GM19099 (cell line): ENCODE results near the gene CFAP53.

ENCODE experiments used
- POLR2A ChIP-seq: IDR thresholded peaks from 3 replicates; pipeline ENCODE4 v1.6.1; 2011; ENCODE audit warnings: low read depth; ENCODE audit not compliant: insufficient read length; ENCODE audit errors: extremely low read depth

CFAP53 gene

DNA sequence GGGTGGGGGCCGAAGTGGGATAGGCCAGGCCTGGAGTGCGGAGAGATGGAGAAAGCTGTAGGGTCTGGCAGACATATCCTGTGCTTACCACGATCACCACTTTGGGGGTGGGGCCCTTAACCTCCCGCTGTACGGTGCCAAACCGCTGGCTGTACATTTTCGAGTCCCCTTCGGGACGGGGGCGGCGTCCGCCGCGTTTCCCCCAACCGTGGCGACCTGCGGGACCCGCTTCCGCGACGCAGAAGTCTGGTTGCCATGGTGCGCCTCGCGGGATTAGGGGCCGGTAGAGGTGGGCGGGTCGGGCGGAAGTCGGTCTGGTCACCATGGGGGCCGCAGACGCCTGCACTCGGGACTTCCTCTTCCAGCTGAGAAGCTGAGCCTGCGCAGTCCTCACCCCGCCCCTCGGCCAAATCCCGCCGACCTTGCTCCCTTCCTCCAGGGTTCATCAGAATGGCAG lies at the start of gene CFAP53:
Gene CFAP53 (minus strand): TSS at position 248 of the 457 bp plus-strand sequence. CDS start 91 bp downstream, at position 157.
- TF ChIP-seq POLR2A, result no peak

DNA sequence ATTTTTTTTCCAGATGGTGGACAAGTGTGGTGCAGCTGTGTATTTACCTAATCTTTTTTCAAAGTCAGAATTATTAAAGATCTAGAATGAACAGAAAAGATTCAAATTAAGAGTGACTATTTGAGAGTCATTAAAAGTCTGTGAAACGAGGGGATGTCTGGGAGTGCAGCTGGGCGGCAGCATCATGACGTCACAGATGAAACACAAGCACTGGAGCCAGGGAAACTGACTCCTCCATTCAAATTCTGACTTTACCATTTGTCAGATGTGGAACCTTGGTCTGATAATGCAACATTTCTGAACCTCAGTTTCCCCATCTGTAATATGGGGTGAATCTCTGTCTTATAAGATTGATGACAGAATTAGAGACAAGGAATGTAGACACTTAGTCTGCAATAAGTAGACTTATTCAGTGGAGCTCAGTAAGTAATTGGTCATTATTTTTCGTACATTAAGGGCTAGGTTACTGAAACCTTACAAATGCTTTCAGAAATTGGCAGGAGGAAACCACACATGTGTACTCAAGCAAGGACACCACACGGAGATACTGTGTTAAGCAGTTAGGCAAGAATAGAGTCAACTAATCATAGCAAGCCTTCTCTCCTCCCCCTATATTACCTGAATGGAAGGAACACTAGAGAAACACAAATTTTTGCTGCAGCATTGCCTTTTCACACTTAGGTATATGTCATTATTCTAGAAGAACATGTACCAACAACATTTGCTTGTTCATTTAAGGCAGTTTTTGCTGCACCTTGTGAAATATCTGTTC lies 49.0 kb upstream of the CFAP53 start:
- TF ChIP-seq POLR2A, result no peak

- no peak for TF ChIP-seq POLR2A
Measured at GRCh38 chr18:50313873-50314460, 47.7 kb upstream of the CFAP53 start.

DNA sequence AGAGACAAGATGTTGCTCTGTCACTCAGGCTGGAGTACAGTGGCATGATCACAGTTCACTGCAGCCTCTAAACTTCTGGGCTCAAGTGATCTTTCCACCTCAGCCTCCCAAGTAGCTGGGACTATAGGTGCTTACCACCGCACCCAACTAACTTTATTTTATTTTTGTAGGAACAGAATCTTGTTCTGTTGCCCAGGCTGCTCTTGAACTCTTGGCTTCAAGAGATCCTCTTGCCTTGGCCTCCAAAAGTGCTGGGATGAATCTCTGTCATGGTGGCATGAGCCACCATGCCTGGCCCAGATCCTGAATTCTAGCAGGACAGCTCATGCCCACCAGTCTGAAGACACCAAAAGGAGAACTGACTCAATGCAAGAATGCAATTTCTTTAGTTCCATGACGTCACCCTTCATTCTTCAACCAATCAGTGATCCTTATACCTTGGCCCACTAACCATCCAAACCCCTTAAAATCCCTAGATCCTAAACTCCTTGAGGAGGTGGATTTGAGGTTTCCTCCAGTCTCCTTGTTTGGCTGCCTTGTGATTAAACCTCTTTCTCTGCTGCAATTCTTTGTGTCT lies 46.8 kb upstream of the CFAP53 start:
- TF ChIP-seq POLR2A, result no peak

DNA sequence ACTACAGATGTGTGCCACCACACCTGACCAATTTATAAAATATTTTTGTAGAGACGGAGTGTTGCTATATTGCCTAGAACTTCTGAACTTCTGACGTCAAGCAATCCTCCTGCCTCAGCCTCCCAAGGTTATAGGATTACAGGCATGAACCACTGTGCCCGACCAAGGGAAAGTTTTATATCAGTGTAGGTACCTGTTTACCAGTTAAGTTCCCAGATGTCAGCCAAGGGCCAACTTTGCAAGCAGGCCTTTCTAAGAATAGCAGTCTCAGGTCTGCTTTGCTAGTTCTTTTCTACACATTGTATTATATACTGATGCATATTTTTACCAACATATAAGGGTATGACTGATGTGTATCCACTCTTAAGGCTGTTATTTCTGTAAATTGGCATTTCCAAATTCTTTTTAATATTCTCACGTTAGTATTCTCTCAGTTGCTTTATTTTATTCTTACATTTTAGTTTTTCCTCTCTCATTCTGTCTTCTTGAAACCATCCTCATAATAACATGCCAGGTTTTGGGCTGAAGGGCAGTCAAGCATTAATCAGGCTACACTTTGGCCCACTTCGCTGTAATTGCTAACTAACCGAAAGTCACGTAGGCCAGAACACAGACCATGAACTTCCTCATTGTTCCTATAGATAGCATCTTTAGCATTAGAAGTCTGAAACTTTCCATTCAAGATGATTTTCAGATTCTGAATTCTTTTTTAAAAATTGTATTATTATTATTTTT lies 46.2 kb upstream of the CFAP53 start:
- TF ChIP-seq POLR2A, result no peak

- no peak for TF ChIP-seq POLR2A
Measured at GRCh38 chr18:50311650-50312049, 45.4 kb upstream of the CFAP53 start.

DNA sequence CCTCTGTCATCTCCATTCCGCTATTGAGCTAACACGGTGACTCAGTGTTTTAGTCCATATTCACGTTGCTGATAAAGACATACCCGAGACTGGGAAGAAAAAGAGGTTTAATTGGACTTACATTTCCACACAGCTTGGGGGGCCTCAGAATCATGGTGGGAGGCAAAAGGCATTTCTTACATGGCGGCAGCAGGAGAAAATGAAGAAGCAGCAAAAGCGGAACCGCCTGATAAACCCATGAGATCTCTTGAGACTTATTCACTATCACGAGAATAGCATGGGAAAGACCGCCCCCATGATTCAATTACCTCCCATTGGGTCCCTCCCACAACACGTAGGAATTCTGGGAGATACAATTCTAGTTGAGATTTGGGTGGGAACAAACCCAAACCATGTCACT lies 43.8 kb upstream of the CFAP53 start:
- TF ChIP-seq POLR2A, result no peak

DNA sequence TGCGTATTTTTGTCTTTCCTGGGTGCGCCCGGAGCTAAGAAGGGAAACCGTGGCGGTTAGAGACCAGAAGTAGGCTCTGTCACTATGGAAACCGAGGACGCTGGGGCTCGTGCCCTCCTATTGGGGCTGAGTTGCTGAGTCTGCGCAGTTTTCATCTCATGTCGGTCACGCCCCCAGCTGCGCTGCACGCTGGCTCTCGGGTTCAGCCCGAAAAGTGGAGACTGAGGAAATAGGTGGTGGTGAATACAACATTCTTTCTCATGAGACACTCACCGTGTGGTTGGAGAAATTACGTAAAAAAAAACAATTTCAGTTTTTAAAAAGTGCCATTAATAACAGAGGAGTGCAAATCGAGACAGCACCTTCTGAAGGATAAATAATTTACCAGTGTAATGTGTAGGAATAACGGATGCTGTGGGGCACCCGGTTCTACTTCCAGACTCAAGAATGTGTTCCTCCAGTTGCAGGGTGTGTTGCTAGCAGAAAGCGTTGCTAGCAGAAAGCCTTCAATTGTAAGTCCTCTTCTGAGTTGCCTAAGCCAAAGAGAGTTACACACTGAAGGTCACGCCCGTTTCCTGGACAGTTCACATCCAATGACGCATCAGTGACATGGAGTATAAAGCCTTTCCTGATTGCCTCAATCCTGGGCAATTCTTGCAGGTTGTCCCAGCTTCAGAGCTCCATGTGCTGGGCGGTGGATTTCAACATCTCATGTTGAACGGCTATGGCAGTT lies 41.6 kb upstream of the CFAP53 start:
- TF ChIP-seq POLR2A, result no peak

DNA sequence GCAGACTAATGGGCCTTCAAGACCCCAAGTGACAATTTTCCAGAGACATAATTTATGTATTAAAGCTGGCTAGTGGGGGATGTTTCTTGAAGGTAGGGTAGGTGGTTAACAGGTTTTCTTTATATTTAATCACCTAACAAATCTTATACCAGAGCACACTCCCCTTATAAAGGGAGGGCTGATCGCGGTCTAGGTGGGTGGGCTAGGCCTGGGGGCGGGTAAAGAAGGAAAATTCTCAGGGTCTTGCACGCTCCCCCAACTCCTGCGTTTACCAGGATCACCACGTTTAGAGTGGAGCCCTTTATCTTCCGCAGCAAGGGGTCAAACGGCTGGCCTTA lies 41.1 kb upstream of the CFAP53 start:
- TF ChIP-seq POLR2A, result no peak

GRCh38 chr18:50306944-50307343 lies 40.6 kb upstream of the CFAP53 start:
- no peak for TF ChIP-seq POLR2A

DNA sequence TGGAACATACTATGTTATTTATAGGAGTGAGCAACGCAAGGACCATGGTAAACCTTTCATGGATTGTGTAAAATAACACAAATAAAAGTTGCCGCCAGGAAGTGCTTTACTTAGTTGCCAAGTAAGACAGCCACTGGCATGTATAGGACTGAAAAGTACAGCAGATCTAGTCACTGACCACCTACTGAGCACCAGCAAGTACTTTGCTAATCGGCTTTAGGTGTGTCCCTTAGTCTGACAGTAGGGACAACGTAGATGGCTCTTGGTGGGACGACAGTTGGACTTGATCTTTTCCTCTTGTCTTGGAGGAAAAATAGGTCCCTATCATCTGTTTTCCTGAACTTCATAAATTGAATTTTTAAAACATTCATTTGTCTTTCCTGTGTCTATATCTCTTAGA lies 34.8 kb upstream of the CFAP53 start:
- no peak for TF ChIP-seq POLR2A

DNA sequence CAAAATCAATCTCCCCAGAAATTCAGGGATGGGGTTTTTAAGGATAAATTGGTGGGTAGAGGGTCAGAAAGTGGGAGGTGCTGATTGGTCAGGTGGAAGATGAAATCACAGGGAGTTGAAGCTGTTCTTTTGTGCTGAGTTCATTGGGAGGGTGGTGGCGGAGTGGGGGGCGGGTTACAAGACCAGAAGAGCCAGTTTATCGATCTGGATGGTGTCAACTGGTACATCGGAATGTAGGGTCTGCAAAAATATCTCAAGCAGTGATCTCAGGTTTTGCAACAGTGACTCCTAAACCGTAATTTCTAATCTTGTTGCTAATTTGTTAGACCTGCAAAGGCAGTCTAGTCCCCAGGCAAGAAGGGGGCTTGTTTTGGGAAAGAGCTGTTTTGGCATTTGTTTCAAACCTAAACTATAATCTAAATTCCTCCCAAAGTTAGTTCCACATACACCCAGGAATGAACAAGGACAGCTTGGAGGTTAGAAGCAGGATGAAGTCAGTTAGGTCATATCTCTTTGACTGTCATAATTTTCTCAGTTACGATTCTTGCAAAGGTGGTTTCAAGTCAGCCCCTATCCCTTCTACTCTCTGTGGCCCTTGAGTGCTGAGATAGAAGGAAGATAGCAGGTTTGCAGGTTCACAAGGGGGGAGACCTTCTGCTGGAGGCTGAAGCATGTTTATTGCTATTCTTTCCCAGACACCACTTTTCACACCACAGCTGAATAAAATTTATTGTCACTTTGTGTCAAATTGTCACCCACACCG lies 33.5 kb upstream of the CFAP53 start:
- no peak for TF ChIP-seq POLR2A

- no peak for TF ChIP-seq POLR2A
Measured at GRCh38 chr18:50298443-50299284, 32.4 kb upstream of the CFAP53 start.
